ENCODE results near the gene ANKRD37. TPM values are rescaled to one million over a fixed set of nuclear protein-coding genes. Genes with fewer than 3 reads are reported as not detected.
"Not testable (repeated sequence)": the region's sequence is repeated elsewhere in the genome, so short reads cannot be mapped to it uniquely, and the experiment has no call there.

The ANKRD37 gene
- 36.3 TPM for total RNA-seq

DNA sequence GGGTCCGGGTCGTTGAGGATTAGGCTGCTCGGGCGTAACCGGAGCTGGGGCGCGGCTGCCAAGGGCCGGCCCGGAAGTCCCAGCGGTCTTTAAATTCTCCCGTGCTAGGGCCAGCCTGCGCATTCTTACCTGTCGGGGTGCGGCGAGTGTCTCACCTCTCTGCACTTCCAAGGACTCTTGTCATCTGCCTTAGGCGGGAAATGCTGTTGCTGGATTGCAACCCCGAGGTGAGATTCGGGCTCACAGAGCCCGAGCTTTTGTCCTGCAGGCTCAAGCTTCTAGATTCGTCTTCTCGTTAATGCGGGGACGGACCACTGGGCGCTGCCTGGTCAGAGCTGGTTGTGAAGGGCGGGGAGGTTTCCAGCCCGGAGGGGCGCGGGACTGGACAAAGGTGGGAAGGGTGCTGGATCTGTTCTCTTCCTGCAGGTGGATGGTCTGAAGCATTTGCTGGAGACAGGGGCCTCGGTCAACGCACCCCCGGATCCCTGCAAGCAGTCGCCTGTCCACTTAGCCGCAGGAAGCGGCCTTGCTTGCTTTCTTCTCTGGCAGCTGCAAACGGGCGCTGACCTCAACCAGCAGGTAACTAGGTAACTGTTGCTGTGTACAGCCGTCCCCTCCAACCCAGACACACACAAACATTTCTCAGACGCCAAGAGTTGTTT is at the start of gene ANKRD37:
Gene ANKRD37 (plus strand): TSS at position 118 of the 662 bp plus-strand sequence. CDS start 83 bp downstream, at position 201.
- ATAC-seq, result peak; percentile 3

DNA sequence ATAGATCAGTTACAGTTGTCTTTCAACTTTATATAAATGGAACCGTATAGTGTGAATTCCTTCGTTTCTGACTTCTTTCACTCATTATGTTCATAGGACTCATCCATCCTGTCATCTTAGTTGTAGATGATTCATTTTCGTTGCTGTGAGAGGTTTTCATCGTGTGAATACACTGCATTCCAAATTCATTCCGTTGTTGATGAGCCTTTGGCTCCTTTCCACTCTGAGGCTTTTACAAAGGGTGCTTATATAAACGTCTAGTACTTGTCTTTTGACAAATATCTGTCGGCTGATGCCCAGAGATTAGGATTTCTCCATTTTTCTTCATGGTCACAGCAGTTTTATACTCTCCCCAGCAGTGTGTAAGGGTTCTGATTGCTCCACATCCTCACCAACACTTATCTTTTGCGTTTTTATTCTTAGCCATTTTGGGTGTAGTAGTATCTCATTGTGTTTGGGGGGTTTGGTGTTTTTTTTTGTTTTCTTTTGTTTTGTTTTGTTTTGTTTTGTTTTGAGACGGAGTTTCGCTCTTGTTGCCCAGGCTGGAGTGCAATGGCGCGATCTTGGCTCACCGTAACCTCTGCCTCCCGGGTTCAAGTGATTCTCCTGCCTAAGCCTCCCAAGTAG is 49.6 kb upstream of the ANKRD37 start:
- ATAC-seq, result no peak

GRCh38 chr4:185351691-185352090 is 45.0 kb upstream of the ANKRD37 start:
- no peak for ATAC-seq

DNA sequence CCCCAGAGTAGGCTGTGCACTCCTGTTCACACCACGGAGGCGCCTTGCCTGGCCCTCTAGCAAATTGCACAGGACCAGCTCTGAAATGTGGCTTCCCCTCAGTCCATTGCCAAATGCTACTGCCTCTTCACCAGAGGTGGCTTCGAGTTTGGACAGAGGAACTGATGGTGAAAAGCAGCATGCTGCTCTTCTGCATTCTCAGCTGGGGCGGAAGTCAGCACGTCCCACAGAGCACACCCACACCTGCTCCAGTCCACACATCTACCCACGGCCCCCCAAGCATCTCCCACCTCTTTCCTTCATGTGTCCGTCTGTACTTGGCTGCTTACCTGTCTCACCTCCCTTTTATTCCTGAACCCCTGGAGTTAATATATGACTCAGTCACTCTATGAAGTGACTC is 44.4 kb upstream of the ANKRD37 start:
- no peak for ATAC-seq

- no peak for ATAC-seq
Observed at GRCh38 chr4:185352741-185353140, 43.9 kb upstream of the ANKRD37 start.

- no peak for ATAC-seq
Observed at GRCh38 chr4:185357211-185357610, 39.4 kb upstream of the ANKRD37 start.

GRCh38 chr4:185357733-185358440 is 38.8 kb upstream of the ANKRD37 start:
- ATAC-seq, result no peak

DNA sequence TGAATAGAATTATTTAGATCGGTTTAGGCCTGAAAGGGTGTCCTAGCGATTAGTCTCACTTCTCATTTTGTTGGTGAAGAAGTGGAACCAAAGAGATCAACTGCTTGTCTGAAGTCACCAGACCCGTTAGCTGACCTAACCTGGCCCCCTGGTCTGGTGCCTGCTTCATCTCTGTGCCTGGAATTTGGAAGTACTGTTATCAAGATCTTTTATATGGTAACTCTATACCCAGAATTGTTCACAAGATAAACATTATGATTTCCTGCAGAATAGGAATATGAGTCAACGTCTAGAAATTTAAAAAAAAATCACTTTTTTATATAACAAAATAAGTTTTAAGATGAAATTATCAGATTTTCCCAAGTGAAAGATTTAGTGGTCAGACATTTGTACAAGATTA is 38.1 kb upstream of the ANKRD37 start:
- ATAC-seq, result no peak

DNA sequence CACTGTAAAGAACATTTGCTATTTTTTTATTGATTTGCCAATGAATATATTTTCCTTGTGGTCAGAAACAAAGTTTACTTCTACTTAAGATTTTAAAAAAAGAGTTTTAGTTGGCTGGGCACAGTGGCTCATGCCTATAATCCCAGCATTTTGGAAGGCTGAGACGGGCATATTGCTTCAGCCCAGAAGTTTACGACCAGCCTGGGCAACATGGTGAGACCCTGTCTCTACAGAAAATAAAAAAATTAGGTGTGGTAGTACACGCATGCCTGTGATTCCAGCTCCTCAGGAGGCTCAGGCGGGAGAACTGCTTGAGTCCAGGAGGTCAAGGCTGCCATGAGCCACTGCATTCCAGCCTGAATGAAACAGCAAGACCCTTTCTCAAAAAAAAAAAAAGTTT is 37.7 kb upstream of the ANKRD37 start:
- ATAC-seq, result no peak

GRCh38 chr4:185359767-185360446 is 36.7 kb upstream of the ANKRD37 start:
- no peak for ATAC-seq

- ATAC-seq, result no peak
Observed at GRCh38 chr4:185361872-185362271, 34.8 kb upstream of the ANKRD37 start.

DNA sequence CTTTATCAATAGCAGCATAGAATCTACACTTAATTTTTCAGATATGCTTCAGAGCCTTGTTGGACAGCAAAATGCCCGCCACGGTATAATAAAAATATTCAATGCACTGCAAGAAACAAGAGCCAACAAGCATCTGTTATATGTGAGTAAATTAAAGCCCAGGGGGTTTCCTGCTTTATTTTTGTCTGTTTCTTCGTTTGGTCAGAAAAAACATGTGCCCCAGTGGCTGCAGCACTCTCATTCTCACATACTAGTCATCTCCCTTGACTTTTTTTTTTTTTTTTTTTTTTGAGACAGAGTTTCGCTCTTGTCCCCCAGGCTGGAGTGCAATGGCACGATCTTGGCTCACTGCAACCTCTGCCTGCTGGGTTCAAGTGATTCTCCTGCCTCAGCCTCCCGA is 34.1 kb upstream of the ANKRD37 start:
- not testable (repeated sequence) for ATAC-seq

DNA sequence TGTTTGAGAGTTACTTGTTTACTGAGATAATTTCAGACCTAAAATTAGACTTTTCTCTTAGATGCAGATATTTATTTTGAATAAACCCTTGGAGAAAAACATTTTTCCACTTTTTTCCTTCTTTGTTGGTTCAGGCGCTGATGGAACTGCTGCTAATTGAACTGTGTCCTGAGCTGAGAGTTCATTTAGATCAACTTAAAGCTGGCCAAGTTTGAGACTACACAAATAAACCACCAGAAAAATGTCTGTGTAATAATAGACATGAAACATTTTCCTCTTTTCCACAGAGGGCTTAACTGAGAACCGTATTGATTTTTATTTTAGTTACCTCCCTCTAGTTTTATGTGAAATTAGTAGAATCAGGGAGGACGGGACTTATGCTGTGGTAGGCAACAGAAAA is 33.4 kb upstream of the ANKRD37 start:
- ATAC-seq, result no peak

- ATAC-seq, result no peak
Observed at GRCh38 chr4:185364886-185365285, 31.8 kb upstream of the ANKRD37 start.

DNA sequence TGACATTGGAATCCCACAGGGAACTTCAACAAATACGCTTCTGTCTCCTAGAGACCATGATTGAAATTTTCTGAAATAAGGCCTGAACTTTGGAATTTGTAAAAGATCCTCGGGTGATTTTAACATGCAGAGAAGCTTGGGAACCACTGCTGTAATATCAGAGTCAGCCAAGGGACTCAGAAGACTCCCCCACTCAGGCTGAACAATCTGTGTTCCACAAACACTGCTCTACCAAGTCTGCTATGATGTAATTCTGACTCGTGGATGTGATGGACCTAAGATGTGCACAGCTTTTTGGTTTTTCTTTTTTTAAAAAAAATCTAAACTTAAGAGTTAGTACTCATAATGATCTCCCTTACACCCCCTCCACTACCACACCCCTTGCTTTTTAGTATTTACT is 26.9 kb upstream of the ANKRD37 start:
- ATAC-seq, result no peak

DNA sequence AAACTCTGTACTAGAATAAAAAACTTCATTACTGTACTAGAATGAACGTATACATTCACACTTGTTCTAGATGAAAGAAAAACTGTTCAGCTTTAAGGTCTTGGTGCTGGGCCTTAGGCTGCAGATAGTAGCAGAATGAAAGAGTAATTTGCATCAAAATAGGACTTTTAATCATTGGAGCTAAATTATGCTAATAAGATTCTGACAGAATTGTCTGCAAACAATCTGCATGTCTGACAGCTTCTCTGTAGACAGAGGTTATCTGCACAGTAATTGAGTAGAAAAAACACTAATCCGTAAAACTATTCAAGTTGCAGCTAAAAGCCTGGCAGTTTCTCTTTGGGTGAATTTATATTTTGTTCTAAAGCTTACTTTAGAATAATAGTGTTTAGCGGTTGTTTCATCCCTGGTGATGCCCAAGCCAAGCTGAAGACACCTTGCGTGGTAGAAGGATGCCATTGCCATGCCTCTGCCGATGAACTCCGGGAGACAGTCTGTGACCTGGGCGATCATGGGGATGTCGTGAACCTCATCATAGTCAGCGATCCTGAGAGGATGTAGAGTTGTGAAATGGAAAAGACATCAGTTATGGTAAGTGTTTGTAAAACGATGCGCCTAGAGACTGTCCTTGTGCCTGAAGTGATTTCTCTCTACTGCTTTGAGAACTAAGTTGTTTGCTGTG is 26.2 kb upstream of the ANKRD37 start:
- no peak for ATAC-seq

DNA sequence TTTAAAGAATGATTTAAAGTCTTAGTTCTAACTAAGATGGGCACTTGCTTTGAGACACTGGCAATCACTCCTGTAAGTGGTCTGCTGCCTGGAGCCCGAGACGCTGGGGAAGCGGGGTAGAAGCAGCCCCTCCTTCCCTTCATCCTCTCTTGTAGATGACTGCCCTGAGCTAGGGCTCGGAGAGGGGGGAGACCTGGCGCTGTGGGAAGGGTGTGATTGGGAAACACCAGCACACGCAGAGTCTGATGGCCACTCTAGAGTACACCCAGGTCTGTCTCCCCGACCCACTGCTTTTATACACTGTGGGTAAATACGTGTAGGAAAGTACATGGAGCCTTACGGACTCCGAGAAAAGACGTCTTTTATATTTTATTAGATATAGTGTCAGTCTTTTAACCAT is 24.9 kb upstream of the ANKRD37 start:
- no peak for ATAC-seq

GRCh38 chr4:185374027-185374426 is 22.6 kb upstream of the ANKRD37 start:
- ATAC-seq, result no peak

GRCh38 chr4:185374573-185374972 is 22.1 kb upstream of the ANKRD37 start:
- no peak for ATAC-seq

GRCh38 chr4:185378264-185378663 is 18.4 kb upstream of the ANKRD37 start:
- ATAC-seq, result no peak

DNA sequence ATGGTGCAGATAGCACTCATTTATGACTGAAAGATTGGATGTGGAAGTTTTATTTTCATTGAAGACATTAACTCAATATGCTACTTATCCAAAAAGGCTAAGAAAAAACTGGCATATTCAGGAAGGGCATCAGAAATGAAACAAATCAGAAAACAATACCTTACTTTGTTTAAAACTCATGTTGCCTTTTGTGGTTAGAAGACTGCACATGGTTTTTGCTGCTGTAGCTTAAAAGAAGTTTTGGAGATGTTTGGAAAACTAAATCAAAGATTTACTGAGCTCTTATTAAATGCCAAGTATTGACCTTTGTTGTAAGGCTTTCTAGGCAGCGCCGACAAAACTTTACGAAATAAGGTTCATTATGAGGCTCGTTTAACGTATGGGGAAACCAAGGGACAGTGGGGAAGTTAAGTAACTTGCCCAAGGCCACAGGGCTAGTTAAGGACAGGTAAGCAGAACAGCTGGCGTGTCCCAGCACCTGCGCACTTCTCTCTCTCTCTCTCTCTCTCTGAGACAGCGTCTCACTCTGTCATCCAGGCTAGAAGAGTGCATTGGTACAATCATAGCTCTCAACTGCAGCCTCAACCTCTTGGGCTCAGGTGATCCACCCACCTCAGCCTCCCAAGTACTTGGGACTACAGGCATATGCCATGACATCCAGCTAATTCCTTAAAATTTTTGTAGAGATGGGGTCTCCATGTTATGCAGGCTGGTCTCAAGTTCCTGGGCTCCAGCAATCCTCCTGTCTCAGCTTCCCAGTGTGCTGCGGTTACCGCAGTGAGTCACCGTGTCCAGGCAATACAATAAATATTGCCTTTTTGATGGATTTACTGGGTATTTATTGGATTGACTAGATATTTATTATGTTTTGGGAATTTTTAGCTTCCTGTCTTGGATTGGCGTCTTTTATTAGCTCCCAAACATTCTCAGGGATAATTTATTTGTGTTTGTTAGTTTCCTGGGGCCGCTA is 17.0 kb upstream of the ANKRD37 start:
- no peak for ATAC-seq

DNA sequence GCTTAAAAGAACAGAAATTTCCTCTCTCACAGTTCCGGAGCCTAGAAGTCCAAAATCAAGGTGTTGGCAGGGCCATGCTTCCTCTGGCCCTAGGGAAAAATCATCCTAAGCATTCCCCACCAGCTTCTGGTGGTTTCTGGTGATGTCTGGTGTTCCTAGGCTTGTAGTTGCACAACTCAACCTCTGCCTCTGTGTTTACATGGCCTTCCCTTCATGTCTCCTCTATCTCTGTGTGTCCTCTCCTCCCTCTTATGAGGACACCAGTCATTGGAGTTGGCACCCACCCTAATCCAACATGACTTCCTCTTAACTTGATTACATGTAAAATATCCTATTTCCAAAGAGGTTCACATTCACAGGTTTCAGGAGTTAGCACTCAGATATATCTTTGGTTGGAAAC is 16.3 kb upstream of the ANKRD37 start:
- no peak for ATAC-seq

Measured in esophagus mucosa (tissue), 1 donor.